Iris pigment epithelial cell (primary cell): ENCODE data around the gene RNASE12.
"Not testable (repeated sequence)": the region's sequence is repeated elsewhere in the genome, so short reads cannot be mapped to it uniquely, and the experiment has no call there.

ENCODE experiments used
- DNase-seq: peaks from one replicate; pipeline ENCODE4 v3.0.0-alpha.2; 2011; ENCODE audit warnings: low read depth

The RNASE12 gene, protein sequence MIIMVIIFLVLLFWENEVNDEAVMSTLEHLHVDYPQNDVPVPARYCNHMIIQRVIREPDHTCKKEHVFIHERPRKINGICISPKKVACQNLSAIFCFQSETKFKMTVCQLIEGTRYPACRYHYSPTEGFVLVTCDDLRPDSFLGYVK

DNA sequence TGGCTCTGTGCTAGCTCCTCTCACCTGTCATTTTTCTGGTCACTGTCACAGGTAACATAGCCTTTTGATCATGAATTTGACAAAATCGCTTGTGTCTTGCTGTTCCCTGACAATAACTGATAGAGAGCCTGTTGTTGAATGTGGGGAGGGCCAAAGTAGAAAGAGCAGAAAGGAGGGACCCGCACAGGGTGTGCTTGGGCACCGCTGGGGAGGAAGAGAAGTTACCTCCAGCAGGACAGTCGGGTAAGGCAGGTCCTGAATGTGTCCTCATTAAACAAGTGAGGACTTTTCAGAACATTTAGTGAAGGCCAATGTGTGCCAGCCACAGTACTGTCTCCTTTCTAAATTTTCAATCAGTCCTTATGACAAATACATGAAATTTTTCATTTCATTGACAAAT lies at the start of gene RNASE12:
RNASE12 (minus strand) TSS at position 142 of the 400 bp plus-strand sequence. CDS start 653 bp downstream, outside the sequence.
- DNase-seq = no peak

DNA sequence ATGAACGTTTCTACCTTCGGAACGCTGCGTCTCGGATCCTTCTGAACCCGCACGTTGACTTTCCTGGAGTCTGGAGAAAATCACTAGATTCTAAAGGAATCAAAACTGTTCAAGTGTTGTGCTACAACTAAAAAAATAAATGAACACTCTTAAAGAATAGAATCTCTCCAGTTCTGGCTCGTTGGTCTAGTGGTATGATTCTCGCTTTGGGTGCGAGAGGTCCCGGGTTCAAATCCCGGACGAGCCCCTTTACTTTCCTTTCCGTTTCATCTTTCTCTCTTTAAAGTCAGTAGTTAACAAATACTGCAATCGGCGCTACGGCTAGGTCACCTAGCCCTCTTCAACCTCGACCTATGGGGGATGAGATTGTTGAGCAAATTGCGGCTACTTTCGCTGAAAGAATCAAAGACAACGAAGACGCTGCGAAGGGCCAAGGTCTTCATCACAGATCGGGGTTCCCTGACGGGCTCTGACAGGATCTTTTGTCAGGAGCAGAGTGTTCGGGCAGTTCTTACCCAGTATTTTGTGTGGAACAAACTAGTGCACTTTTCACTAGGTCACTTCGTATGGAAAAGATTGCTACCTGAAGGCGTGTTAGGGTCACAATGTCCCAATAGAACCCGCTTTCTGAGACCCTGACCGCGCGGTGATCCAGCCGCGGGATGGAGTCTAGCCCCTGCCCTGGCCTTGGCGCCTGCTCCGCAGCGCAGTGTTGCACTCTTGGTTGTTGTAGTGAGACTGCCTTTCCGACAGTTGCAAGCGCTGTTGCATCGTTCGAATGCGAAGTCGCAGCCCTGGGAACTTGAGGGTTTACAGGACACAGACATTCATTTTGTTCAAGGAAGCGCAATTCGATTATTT lies 41.9 kb upstream of the RNASE12 start:
- DNase-seq = peak; percentile 93

GRCh38 chr14:20632448-20632830 lies 41.3 kb upstream of the RNASE12 start:
- DNase-seq = no peak

DNA sequence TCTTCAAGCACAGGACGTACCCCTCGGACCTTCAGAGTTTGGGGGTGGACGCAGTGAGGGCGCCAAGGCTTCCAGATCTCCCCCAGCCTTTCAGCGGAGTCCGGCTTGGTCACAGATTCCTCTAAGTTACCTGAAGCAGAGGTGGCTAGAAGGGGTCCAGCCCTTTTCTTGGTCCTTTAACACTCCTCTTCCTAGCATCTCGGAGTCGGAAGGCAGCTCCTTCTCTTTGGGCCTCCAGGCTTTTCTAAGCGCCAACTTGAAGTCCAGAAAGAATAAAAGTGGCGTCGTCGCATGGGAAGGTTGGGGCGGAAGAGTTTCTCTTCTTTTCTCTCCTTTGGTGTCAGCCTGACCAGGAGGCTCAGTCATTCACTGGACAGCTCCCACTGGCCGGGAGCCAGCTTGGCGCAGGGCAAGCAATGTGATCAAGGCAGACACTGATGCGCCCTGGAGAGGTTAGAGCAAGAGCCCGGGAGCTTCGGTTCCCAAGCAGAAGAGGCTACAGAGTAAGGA lies 40.8 kb upstream of the RNASE12 start:
- peak; percentile 75 for DNase-seq

- peak; percentile 68 for DNase-seq
These were observed 40.1 kb upstream of the RNASE12 start for GRCh38 chr14:20631023-20631879.

GRCh38 chr14:20630340-20631022 lies 39.3 kb upstream of the RNASE12 start:
- peak; percentile 71 for DNase-seq

- no peak for DNase-seq
These were observed 37.1 kb upstream of the RNASE12 start for GRCh38 chr14:20628063-20628854.

- no peak for DNase-seq
These were observed 36.3 kb upstream of the RNASE12 start for GRCh38 chr14:20627346-20628027.

- no peak for DNase-seq
These were observed 35.1 kb upstream of the RNASE12 start for GRCh38 chr14:20626274-20626673.

- DNase-seq = peak; percentile 88
These were observed 33.4 kb upstream of the RNASE12 start for GRCh38 chr14:20624495-20625070.

DNA sequence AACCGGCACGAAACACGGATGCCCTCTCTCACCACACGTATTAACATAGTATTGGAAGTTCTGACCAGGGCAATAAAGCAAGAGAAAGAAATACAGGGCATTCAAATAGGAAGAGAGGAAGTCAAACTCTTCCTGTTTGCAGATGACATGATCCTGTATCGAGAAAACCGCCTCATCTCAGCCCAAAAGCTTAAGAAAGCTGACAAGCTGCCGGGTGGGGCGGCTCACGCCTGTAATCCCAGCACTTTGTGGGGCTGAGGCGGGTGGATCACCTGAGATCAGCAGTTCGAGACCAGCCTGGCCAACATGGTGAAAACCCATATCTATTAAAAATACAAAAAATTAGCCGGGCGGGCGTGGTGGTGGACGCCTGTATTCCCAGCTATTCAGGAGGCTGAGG lies 32.6 kb upstream of the RNASE12 start:
- no peak for DNase-seq

DNA sequence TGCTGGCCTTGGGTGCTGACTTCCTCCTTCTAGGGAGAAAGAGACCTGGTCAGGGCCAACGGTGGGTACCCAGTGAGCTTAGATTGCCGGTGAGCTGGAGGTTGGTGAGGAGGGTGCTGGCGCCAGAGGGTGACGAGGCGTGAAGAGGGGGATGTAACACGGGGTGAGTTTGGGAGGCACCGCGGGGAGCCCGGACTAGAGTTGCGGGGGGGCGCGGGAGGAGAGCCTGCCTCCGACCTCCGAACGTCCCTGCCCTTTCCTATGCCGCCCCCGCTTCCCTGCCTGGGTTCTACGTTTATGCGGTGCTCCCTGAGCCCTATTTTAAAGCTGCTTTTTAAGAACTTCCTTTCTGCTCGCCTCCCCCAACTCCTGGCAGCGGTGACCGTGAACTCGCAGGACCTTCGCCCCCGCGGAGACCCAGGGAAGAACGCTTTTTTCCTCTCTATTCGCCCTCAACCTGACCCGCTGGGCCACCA lies 31.7 kb upstream of the RNASE12 start:
- no peak for DNase-seq

- no peak for DNase-seq
These were observed 29.8 kb upstream of the RNASE12 start for GRCh38 chr14:20620798-20621478.

DNA sequence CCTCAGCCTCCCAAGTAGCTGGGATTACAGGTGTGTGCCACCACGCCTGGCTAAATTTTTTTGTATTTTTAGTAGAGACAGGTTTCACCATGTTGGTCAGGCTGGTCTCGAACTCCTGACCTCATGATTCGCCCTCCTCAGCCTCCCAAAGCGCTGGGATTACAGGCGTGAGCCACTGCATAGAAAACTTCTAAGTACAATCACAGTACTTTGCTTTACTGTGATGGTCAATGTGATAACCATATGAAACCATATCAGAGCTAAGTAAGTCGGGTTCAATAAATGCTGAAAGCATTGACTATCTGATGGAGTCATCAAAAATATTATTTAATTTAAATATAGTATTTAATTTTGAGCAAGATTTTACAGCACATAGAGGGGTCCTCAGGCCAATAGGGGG lies 28.5 kb upstream of the RNASE12 start:
- not testable (repeated sequence) for DNase-seq

- DNase-seq = no peak
These were observed 27.1 kb upstream of the RNASE12 start for GRCh38 chr14:20618271-20618749.

DNA sequence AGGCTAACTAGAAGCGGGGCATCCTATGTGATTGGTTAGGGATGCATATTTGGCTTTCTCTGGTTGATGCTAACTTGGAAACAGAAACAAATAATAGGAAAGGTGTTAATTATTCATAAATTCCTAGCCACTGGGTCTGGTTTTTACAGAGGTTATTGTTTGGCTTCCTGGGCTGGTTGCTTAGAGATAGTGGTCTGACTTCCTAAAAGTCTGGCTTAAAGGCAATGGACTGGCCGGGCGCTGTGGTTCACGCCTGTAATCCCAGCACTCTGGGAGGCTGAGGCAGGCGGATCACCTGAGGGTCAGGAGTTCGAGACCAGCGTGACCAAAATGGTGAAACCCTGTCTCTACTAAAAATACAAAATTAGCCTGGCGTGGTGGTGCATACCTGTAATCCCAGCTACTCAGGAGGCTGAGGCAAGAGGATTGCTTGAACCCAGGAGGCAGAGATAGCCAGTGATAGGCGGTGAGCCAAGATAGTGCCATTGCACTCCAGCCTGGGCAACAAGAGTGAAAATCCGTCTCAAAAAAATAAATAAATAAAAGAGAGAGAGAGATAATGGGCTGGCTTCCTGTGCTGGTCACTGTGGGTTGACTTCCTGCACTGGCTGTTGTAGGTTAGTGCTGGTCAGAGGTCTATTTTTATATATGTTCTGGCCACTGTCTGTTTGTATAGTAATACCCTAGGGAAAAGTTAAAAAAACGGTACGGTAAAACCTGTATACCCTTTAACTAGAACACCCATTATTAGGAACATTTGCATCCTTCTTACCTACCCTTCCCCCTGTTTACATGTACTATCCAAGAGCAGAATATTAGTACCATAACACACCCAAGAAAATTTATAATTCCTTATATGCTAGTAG lies 26.2 kb upstream of the RNASE12 start:
- DNase-seq = no peak

GRCh38 chr14:20615996-20616395 lies 24.8 kb upstream of the RNASE12 start:
- DNase-seq = no peak
